ENCODE results near the gene TUT4.
A peak's percentile ranks its signal among the peaks of the same experiment; 100 is the strongest.
"Not testable (repeated sequence)": the region's sequence is repeated elsewhere in the genome, so short reads cannot be mapped to it uniquely, and the experiment has no call there.

TUT4 gene, protein sequence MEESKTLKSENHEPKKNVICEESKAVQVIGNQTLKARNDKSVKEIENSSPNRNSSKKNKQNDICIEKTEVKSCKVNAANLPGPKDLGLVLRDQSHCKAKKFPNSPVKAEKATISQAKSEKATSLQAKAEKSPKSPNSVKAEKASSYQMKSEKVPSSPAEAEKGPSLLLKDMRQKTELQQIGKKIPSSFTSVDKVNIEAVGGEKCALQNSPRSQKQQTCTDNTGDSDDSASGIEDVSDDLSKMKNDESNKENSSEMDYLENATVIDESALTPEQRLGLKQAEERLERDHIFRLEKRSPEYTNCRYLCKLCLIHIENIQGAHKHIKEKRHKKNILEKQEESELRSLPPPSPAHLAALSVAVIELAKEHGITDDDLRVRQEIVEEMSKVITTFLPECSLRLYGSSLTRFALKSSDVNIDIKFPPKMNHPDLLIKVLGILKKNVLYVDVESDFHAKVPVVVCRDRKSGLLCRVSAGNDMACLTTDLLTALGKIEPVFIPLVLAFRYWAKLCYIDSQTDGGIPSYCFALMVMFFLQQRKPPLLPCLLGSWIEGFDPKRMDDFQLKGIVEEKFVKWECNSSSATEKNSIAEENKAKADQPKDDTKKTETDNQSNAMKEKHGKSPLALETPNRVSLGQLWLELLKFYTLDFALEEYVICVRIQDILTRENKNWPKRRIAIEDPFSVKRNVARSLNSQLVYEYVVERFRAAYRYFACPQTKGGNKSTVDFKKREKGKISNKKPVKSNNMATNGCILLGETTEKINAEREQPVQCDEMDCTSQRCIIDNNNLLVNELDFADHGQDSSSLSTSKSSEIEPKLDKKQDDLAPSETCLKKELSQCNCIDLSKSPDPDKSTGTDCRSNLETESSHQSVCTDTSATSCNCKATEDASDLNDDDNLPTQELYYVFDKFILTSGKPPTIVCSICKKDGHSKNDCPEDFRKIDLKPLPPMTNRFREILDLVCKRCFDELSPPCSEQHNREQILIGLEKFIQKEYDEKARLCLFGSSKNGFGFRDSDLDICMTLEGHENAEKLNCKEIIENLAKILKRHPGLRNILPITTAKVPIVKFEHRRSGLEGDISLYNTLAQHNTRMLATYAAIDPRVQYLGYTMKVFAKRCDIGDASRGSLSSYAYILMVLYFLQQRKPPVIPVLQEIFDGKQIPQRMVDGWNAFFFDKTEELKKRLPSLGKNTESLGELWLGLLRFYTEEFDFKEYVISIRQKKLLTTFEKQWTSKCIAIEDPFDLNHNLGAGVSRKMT (N-terminal part only)

DNA sequence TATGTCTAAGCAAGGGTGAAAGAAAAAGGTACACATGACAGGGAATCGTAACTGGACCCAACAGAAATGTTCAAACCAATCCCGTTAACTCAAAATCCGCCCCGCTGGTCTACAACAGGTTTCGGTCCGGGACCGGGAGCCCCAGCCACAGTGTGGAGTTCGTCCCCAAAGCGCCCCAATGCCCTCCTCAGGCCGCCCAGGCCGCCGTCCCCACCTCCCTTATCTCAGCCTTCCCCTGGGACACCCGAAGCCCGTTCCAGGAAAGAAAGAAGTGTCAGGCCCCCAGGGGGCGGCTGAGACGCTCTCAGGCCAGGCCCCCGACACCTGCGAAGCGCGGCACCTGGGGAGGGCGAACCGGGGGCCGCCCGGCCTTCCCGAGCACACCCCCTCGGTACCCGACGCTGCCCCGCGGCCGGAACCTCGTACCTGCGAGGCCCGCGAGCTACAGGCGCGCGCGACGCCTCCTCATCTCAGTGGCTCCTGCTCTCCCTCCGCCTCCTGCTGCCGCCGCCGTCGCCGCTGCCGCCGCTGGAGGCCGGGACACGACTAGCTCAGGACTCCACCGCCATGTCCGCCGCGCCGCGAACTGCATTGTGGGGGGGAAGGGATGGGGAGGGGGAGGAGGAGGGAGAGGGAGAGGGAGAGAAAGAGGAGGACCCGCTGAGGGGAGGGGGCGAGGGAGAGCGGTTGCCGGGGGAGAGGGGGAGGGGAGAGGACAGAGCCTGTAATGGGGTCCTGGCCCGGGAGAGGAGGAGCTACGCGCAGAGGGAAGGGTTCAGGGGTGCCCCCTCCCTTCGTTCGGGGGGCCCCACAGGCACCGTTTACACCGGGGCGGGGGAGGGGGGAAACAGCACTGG is at the start of gene TUT4:
TSS of gene TUT4 (minus strand) at position 588 of the 857 bp plus-strand sequence. CDS start 26,812 bp downstream, outside the sequence.
- DNase-seq, result peak; percentile 98

DNA sequence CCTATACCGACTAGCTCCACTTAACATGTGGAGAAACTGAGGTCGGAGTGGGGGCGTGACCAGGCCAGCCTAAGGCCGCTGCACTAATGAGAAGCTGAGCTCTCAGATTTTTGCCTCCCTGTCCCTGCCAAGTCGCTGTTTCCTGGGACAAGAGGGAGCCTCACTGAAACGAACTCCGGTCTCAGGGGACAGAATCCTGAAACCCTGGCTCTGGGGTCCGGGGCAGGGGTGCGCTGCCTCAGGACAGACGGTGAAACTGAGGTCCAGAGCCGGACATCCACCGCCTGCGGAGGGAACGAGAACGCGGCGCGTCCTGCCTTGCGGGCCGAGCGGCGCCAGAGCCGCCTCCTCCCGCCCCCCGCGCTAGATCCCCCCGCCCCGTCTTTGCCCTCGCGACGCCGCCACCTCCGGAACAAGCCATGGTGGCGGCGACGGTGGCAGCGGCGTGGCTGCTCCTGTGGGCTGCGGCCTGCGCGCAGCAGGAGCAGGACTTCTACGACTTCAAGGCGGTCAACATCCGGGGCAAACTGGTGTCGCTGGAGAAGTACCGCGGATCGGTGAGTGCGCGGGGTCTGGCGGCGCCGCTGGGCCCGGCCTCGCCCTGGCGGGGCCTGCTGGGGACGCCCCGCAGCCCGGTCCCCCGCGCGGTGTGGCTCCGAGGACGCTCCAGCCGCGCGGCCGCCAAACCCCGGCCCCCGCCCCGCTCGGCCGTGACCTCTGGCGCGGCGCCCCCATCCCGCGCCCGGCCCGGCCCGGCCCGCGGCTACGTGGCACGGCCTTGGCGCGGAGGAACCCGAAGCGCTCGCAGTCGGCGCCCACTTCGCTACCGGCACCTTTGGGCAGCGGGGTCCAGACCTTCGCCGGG is 49.3 kb upstream of the TUT4 start, which contains the start of gene GPX7:
TSS of gene GPX7 (plus strand) at position 381 of the 865 bp plus-strand sequence. CDS start at position 420, 39 bp downstream.
- peak; percentile 81 for DNase-seq

DNA sequence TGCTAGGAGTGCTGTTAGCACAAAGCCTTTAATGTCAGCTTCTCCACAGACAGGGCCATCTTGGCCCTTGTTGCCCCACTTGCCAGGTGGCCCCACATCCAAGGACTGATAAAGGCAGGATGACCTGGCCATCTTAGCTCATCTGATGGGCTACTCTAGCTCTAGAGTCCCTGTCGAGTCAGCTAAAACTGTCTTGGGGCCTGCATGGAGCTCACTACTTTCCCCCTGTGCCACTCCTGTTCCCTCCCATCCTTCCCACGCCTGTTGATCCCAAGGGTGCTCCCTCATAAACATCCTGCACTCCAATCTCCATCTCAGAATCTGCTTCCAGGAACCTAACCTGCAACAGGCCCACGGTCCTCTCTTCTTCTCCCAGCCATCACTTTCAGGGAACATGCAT is 48.6 kb upstream of the TUT4 start:
- peak; percentile 36 for DNase-seq

DNA sequence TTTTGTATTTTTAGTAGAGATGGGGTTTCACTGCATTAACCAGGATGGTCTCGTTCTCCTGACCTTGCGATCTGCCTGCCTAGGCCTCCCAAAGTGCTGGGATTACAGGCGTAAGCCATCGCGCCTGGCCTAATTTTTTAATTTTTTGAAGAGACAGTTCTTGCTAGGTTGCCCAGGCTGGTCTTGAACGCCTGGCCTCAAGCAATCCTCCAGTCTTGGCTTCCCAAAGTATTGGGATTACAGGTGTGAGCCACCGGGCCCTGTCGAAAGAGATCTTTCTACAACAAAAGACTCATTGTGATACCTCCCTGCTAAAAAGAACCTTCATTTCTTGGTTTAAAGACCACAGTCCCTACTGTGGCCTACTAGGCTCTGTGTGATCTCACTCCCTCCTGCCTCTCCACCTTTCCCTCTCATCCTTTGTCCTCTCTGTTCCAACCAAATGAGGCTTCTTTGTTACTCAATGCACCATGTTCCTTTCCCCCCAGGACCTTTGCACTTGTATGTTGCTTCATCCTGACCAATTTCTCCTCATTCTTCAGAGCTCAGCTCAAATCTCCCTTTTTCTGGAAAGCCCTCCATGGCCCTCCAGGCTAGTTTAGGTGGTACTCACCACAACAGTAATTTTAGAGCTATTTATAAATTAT is 47.8 kb upstream of the TUT4 start:
- DNase-seq, result no peak

DNA sequence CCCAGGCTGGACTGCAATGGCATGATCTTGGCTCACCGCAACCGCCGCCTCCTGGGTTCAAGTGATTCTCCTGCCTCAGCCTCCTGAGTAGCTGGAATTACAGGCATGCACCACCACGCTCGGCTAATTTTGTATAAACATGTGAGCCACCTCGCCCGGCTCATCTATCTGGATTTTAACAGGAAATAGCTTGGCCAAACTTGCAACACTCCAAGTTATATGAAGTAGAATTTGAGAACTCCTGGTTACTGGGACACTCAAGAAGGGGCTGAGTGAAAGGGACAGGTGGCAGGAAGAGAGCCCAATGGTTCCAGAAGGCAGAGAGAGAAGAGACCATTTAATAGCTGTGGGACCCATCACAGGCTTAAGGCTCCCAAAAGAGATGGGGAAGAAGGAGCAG is 46.3 kb upstream of the TUT4 start:
- no peak for DNase-seq

DNA sequence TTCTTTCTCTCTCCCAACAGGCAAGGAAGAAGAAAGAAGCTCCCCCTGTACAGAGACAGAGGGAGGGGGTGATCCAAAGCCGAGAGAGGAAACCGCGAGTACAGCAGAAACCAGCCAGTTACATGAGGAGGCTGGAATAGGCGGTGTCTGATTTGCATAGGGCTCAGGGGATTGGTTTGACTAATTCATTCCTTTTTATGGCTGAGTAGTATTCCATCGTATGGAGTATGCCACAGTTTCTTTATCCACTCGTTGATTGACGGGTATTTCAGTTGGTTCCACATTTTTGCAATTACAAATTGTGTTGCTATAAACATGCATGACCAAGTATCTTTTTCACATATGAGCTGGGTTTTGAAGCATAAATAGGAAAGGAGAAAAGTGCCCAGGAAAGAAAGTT is 45.8 kb upstream of the TUT4 start:
- no peak for DNase-seq

DNA sequence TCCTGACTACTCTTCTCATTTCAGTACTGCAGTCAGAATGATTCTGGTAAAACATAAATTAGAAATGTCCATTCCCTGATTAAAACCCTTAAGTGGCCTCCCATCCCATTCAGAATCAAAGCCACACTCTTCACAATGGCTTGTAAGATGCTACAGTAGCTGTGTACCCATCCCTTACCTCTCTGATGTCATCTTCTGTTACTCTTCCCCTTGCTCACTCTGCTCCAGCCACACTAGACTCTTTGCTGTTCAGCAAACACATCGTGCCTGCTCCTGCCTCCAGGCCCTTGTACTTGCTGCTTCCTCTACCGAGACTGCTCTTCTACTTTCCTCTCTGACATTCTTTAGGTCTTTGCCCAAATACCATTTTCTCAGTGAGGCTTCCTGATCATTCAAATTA is 45.0 kb upstream of the TUT4 start:
- DNase-seq, result no peak

DNA sequence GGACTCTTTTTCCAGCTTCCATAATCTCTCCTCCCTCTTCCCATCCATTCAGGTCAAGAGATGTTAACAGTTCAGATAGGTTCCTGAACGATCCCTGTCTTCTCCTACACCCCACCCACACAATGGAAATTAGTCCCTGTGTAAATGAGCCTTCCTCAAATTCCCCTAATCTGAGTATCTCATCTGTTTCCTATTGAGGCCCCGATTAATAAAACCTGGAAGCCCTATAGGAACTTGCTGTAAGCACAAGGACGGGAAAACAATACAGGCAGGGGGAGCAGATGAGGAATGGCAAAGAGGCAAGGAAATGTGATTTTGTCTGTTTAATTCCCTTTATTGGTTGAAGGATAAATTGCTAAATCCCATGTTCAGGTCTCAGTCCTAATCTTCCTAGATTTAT is 42.2 kb upstream of the TUT4 start:
- DNase-seq, result no peak

DNA sequence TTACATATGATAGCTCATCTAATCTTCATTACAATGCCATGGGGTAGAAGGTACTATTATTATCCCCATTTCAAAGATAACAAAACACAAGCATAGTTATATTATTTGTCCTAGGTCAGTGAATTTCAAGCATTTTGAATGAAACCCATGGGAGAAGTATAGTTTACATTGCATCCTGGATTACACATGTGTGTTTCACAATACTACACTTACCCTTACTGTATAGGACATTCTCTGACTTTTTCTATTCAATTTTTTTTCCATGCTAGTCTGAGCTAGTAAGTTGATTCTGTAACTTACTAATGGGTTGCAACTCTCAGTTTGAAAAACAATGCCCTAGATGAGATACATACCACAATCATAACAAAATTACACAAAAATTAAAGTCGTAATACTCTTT is 40.6 kb upstream of the TUT4 start:
- no peak for DNase-seq

DNA sequence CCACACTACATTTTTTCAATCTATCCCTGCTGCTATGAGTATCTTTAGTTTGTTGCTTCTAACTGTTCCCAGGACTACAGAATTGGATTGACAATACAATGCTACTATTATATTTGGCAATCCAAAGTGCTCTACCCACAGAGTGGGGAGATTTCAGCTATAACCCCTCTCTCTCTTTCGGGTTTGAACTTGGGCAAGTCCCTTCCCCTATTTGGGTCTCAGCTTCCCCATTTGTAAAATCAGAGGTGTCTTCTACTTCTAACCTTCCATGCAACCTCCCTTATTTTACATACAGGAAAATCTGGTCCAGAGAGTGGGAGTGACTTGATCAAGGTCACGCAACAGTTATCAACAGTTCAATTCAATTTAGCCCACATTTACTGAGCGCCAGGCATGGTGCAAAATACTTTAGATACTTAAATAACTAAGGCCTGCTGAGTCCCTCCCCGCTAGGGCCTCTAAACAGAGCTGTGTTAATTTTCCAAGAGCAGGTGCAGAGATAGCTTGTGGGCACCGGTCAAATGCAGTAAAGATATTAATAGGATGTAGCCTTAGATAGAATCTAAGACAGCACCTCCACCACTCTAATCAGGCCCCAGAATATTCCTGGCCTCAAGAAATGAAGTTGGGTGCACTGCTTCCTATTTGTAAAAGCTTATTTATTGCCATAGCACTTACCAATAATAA is 39.9 kb upstream of the TUT4 start:
- DNase-seq, result no peak

DNA sequence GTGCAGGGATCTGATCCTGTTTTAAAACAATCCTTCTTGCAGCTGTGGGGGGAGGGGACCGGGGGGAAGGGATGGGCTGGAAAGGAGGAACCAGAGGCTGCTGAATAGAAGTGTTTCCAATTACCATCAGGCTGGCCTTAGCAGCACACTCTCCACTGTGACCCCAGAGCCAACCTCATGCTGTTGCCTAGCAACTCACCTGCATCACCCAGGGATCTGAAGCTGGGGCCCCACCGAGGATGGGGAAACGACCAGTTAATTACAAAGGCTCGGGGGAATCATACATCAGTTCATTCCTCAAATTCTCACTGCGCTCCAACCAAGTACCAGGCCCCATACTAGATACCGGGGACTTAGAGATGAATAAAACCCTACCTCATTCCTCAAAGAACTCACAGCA is 37.4 kb upstream of the TUT4 start:
- DNase-seq, result peak; percentile 93

DNA sequence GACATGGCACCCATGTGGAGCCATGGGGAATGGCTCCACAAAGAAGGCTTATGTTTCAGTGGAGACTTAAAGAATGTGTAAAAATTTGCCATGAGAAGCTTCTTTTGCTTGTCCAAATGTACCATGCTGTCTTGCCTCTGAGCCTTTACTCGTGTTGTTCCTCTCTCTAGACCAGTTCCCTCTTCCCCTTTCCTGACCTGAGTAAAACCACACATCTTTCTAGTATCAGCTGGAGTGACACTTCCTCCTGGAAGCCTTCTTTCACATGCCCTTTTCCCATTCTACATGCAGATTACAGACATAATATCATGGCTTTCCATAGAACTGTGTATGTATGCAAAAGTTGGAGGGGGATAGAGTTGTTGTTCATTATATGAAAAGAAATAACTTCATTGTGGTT is 35.6 kb upstream of the TUT4 start:
- no peak for DNase-seq

DNA sequence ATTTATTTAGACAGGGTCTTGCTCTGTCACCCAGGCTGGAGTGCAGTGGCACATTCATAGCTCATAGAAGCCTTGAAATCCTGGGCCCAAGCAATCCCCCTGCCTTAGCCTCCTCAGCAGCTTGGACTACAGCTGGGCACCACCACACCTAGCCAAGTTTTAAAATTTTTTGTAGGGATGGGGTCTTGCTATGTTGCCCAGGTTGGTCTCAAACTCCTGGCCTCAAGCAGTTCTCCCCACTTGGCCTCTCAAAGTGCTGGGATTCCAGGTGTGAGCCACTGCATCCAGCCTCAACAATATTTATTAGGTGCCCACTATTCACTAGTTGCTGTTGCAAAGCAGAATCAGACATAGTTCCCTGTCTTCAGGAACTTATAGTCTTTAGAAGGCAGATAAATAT is 35.1 kb upstream of the TUT4 start:
- DNase-seq, result no peak

DNA sequence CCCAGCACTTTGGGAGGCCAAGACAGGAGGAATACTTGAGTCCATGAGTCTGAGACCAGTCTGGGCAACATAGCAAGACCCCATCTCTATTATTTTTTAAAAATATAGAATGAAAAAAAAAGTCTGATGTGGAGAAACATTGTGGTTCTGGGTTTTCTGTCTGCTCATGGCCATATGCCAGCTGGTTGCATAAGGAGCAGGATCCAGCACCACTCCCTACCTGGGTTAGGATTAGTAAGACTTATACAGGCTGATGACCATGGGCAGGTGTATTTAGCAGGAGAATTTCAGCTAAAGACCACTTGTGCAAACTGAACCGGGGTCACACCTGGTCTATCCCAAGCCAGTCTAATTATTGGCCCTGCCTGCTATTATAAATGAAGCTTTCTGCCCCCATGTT is 32.6 kb upstream of the TUT4 start:
- DNase-seq, result no peak

DNA sequence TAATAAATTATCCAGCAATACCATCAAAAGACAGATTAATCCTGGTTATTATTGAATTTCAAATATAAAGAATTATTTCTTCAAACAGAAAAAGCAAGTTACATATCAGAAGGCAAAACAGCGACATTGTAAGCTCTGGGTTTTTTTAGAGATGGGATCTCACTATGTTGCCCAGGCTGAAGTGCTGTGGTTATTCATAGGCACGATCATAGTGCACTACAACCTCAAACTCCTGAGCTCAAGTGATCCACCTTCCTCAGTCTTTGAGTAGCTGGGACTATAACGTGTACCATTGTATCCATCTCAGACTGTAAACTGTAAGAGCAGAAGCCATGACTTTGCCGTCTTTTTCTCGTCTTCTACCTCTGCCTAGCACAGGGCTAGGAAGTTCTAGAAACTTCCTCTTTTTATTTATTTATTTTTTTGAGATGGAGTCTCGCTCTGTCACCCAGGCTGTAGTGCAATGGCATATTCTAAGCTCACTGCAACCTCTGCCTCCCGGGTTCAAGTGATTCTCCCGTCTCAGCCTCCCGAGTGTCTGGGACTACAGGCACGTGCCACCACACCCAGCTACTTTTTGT is 29.3 kb upstream of the TUT4 start:
- no peak for DNase-seq

DNA sequence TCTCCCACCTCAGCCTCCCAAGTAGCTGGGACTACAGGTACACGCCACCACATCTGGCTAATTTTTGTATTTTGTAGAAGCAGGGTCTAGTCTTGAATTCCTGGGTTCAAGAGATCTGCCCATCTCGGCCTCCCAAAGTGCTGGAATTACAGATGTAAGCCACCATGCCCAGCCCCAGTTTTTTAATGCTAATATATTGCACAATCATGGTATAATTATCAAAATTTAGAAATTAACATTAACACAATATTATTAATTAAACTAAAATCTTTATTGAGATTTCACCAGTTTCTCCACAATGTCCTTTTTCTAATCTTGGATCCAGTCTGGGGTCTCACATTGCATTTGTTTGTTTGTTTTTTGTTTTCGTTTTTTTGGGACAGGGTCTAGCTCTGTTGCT is 27.4 kb upstream of the TUT4 start:
- no peak for DNase-seq

DNA sequence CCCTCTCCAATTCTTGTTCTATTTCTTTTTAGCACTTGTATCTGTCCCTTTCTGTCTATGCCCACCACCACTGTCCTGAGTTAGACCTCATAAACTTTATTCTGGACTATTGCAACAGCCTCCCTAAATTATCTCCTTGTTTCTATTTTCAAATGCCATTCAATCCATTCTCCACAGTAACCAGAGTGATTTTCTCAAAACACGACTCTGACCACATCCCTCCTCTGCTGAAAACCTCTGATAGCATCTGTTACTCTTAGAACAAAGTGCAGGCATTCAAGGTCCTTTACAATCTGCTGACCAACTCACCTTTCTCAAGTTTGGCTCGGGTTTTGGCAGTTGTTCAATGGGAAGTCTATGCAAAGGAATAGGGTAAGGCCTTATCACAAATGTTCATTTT is 26.5 kb upstream of the TUT4 start:
- DNase-seq, result no peak

DNA sequence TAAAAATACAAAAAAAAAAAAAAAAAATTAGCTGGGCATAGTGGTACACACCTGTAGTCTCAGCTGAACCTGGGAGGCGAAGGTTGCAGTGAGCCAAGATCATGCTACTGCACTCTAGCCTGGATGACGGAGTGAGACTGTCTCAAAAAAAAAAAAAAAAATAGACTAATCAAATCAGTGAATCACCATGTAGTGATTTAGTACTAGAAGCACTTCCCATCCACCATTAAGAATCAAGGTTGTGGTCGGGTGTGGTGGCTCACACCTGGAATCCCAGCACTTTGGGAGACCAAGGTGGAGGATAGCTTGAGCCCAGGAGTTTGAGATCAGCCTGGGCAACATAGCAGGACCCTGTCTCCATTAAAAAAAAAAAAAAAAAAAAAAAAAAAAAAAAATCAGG is 25.2 kb upstream of the TUT4 start:
- DNase-seq, result not testable (repeated sequence)

DNA sequence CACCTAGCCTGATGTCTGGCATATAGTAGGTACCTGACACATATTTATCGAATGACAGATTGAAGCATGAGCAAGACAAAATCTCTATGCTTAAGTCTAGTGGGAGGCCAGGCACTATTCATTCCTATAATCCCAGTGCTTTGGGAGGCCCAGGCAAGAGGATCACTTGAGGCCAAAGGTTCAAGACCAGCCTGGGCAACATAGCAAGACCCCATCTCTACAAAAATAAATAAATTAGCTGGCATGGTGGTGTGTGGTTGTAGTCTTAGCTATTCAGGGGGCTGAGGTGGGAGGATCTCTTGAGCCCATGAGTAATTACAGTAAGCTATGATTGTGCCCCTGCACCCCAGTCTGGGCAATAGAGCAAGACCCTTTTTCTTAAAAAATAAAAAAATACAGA is 23.2 kb upstream of the TUT4 start:
- DNase-seq, result no peak

DNA sequence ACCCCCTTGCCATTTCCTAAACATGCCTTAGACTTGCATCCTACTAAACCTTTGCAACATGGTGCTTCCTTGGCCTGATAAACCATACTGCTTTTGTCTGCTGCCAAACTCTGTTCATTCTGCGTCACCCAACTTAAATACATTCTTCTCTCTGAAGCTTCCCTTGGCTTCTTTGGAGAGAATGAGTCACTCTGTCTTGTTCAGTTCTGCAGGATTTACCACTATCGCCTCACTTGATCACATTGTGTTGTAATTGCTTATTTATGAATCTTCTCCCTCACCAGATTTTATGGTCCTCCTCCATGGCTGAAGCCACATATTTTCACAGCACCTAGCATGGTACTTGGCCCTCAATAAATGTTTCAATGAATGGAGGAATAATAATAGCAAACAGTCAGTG is 21.7 kb upstream of the TUT4 start:
- DNase-seq, result no peak
